ENCODE measurements around the gene ZNF267. TPM values are rescaled to one million over a fixed set of nuclear protein-coding genes. Genes with fewer than 3 reads are reported as not detected.
"Not testable (repeated sequence)": the region's sequence is repeated elsewhere in the genome, so short reads cannot be mapped to it uniquely, and the experiment has no call there.

Gene ZNF267
- total RNA-seq, 2 experiments from 2014 or later = 61.9 to 64.9 TPM

GRCh38 chr16:31877876-31878642 lies 4.5 kb downstream of the ZNF267 start:
- H3K4me3 Mint-ChIP-seq = peak overlapping the region; percentile 94
- ChIA-PET POLR2A (interaction anchor here (0.6 to 1.6 kb wide), 9 partner anchors 9 to 698 kb away, joined by 3 to 29 read pairs (median 6); partner anchors contain the start of genes ARMC5, FUS and PYCARD), CTCF (interaction anchor here (0.7 to 2.0 kb wide), 4 partner anchors 9 to 446 kb away, joined by 4 to 24 read pairs (median 4); no protein-coding TSS in a partner anchor)
- intact Hi-C loops (cut with DNase I, micrococcal nuclease) = loop anchor here (1.0 to 10.0 kb wide), 3 partner anchors 9 to 953 kb away; partner anchors contain the start of gene FBXL19 (in 1 of the 2)
- ATAC-seq (no peak), DNase-seq (peak; percentile 45)
- H3K36me3 Mint-ChIP-seq (ENCODE audit: low read depth) = peaks cover 83% of the 10 kb centered on the region
- no peaks in the 10 kb centered on the region for H3K9me3 Mint-ChIP-seq (ENCODE audit: low read depth)
- peaks cover 68% of the 10 kb centered on the region for H3K4me1 Mint-ChIP-seq
- H3K27me3 Mint-ChIP-seq = no peaks in the 10 kb centered on the region
- peak overlapping the region; percentile 97 for H3K27ac Mint-ChIP-seq

GRCh38 chr16:31879937-31880321 lies 6.3 kb downstream of the ZNF267 start:
- no peaks in the 10 kb centered on the region for H3K9me3 Mint-ChIP-seq (ENCODE audit: low read depth)
- CTCF ChIA-PET = interaction anchor here (1.1 to 3.5 kb wide), 2 partner anchors 11 to 18 kb away, joined by 4 to 17 read pairs; no protein-coding TSS in a partner anchor
- no peak for ATAC-seq
- H3K27ac Mint-ChIP-seq = peak overlapping the region; percentile 97
- H3K4me1 Mint-ChIP-seq = peaks cover 80% of the 10 kb centered on the region
- intact Hi-C loops (cut with DNase I, micrococcal nuclease) = loop anchor here (1.0 to 10.0 kb wide), 4 partner anchors 8 to 955 kb away; partner anchors contain the start of gene FBXL19 (in 1 of the 2)
- DNase-seq = no peak
- peaks cover 89% of the 10 kb centered on the region for H3K36me3 Mint-ChIP-seq (ENCODE audit: low read depth)
- peak overlapping the region; percentile 51 for H3K4me3 Mint-ChIP-seq
- POLR2A ChIA-PET = interaction anchor here (1.6 kb wide), 1 partner anchor 11 kb away, joined by 8 read pairs; no protein-coding TSS in a partner anchor
- no peaks in the 10 kb centered on the region for H3K27me3 Mint-ChIP-seq

DNA sequence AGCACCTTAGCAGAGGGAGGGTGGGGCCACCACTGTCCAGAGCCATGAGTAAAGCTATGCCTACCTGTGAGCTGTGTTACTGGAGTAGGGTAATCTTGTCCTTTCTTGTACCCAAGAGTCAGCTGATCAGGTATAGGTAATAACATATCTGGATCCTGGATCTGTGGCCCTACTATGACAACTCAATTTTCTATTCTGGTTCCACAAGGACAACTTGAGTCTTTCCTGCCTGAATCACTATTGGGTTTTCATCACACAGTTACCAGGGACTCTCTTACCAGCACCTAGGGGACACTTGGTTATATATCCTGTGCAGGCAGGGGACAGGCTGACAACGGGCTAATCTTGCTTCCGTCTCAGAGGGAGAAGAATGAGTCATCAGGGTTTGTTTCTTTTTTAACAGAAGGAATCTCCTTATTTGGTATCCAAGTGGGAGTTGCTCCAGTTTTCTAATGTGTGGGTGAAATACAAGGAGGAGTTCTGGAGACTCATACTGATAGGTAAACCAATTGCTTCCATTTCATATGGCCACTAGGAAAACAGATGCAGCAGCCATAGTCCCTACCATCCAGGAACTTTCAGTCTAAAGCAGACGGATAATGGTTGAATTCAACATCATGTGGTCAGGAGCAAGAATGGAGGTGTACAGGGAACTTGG lies 6.8 kb downstream of the ZNF267 start:
- POLR2A ChIA-PET = interaction anchor here (0.5 to 1.6 kb wide), 3 partner anchors 11 to 437 kb away, joined by 3 to 8 read pairs (median 3); no protein-coding TSS in a partner anchor
- peaks cover 89% of the 10 kb centered on the region for H3K36me3 Mint-ChIP-seq (ENCODE audit: low read depth)
- peak; percentile 69 for DNase-seq
- peak overlapping the region; percentile 51 for H3K4me3 Mint-ChIP-seq
- CTCF ChIA-PET = interaction anchor here (0.8 to 3.5 kb wide), 3 partner anchors 11 to 17 kb away, joined by 4 to 17 read pairs (median 4); no protein-coding TSS in a partner anchor
- no peaks in the 10 kb centered on the region for H3K9me3 Mint-ChIP-seq (ENCODE audit: low read depth)
- peaks cover 85% of the 10 kb centered on the region for H3K4me1 Mint-ChIP-seq
- H3K27me3 Mint-ChIP-seq = no peaks in the 10 kb centered on the region
- intact Hi-C loops (cut with DNase I, micrococcal nuclease) = loop anchor here in 1 of 2 experiments (1.0 kb wide), 2 partner anchors 8 to 12 kb away; no protein-coding TSS in a partner anchor
- peak; percentile 78 for ATAC-seq
- peak overlapping the region; percentile 97 for H3K27ac Mint-ChIP-seq

DNA sequence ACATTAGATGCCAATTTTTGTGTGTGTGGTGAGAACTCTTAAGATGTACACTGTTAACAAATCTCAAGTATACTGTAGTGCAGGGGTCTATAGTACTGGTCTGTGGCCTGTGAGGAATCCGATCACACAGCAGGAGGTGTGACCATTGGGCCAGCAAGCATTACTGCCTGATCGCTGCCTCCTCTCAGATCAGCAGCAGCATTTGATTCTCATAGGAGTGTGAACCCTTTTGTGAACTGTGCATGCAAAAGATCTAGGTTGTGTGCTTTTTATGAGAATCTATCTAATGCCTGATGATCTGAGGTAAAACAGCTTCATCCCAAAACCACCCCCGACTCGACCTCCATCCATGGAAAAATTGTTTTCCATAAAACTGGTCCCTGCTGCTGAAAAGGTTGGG lies 12.6 kb downstream of the ZNF267 start:
- H3K4me3 Mint-ChIP-seq = no peak overlapping the region
- intact Hi-C loops (cut with DNase I, micrococcal nuclease) = no loop called here
- DNase-seq = no peak
- peaks cover 20% of the 10 kb centered on the region for H3K9me3 Mint-ChIP-seq (ENCODE audit: low read depth)
- H3K27ac Mint-ChIP-seq = peak overlapping the region; percentile 37
- H3K4me1 Mint-ChIP-seq = peaks cover 76% of the 10 kb centered on the region
- no peaks in the 10 kb centered on the region for H3K27me3 Mint-ChIP-seq
- no peak for ATAC-seq
- peaks cover 85% of the 10 kb centered on the region for H3K36me3 Mint-ChIP-seq (ENCODE audit: low read depth)
- POLR2A ChIA-PET = no interaction called here
- CTCF ChIA-PET = interaction anchor here (0.6 to 0.7 kb wide), 2 partner anchors 18 to 631 kb away, joined by 3 to 5 read pairs; no protein-coding TSS in a partner anchor

DNA sequence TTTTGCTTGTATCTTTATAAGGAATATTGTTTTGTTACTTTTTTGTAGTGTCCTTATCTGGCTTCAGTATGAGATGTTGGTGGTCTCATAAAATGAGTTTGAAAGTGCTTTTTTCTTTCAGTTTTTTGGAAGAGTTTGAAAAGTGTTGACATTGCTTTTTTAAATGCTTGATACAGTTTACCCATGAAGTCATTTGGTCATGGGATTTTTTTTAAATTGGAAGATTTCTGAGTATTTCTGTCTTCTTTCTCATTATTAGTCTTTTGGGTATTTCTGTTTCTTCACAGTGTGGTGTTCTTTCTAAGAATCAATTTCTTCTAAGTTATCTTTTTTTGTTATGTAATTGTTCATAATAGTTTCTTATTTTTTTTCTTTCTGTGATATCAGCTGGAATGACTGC lies 15.1 kb downstream of the ZNF267 start:
- Mint-ChIP-seq H3K27ac (peak overlapping the region; percentile 88), H3K36me3 (ENCODE audit: low read depth) (peaks cover 92% of the 10 kb centered on the region), H3K4me1 (peaks cover 77% of the 10 kb centered on the region), H3K4me3 (peak overlapping the region; percentile 40), H3K27me3 (no peaks in the 10 kb centered on the region), H3K9me3 (ENCODE audit: low read depth) (peaks cover 24% of the 10 kb centered on the region)
- DNase-seq (no peak), ATAC-seq (peak; percentile 38)
- POLR2A ChIA-PET = no interaction called here
- intact Hi-C loops (cut with DNase I, micrococcal nuclease) = loop anchor here (1.0 to 2.0 kb wide), 3 partner anchors 8 to 14 kb away; no protein-coding TSS in a partner anchor
- CTCF ChIA-PET = interaction anchor here (1.0 kb wide), 2 partner anchors 16 to 19 kb away, joined by 3 to 8 read pairs; no protein-coding TSS in a partner anchor

GRCh38 chr16:31892111-31892510 lies 18.5 kb downstream of the ZNF267 start:
- peaks cover 36% of the 10 kb centered on the region for H3K9me3 Mint-ChIP-seq (ENCODE audit: low read depth)
- POLR2A ChIA-PET; ATAC-seq; intact Hi-C loops (cut with DNase I, micrococcal nuclease); H3K27me3 Mint-ChIP-seq; DNase-seq; CTCF ChIA-PET; H3K4me3 Mint-ChIP-seq: not testable (repeated sequence)
- peak overlapping the region; percentile 4 for H3K27ac Mint-ChIP-seq
- peaks cover 97% of the 10 kb centered on the region for H3K36me3 Mint-ChIP-seq (ENCODE audit: low read depth)
- peaks cover 66% of the 10 kb centered on the region for H3K4me1 Mint-ChIP-seq

DNA sequence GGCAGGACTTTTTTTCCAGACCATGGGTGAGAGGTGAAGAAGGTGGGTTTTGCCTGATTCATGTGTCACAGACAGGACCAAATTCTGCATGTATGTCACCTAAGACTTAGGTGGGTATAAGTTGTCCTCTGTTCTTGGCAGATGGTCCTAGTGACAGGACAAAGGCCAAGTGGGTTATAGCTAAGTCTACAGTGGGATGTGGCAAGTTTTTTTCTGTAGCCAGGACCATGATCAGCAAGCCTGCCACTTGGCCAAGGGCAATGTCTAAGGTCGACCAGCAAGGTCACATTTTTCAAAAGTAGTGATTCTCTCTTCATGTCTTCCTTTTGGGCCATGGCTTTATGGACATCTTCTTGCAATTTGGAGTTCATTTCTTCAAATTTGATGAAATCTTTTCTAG lies 20.2 kb downstream of the ZNF267 start:
- ATAC-seq = no peak
- Mint-ChIP-seq H3K4me1 (peaks cover 63% of the 10 kb centered on the region), H3K9me3 (ENCODE audit: low read depth) (peaks cover 40% of the 10 kb centered on the region), H3K27me3 (no peaks in the 10 kb centered on the region), H3K27ac (peak overlapping the region; percentile 55), H3K36me3 (ENCODE audit: low read depth) (peaks cover 98% of the 10 kb centered on the region), H3K4me3 (no peak overlapping the region)
- ChIA-PET POLR2A (no interaction called here), CTCF (interaction anchor here (0.8 kb wide), 1 partner anchor 25 kb away, joined by 3 read pairs; no protein-coding TSS in a partner anchor)
- intact Hi-C loops (cut with DNase I, micrococcal nuclease) = no loop called here
- no peak for DNase-seq

DNA sequence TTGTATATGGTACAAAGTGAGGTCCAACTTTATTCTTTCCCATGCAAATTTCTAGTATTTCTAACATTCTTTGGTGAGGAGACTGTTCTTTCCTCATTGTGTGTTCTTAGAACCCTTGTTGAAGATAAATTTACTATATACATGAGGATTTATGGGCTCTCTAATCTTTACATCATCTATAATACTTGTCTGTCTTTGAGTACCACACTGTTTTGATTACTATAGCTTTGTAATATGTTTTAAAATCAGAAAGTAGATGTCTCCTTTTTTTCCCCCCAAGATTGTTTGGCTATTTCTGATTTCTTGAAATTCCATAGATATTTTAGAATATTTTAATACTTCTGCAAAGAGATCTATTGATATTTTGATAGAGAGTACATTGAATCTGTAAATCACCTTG lies 23.7 kb downstream of the ZNF267 start:
- Mint-ChIP-seq H3K4me3 (no peak overlapping the region), H3K9me3 (ENCODE audit: low read depth) (peaks cover 31% of the 10 kb centered on the region), H3K27ac (no peak overlapping the region), H3K27me3 (no peaks in the 10 kb centered on the region), H3K4me1 (peaks cover 55% of the 10 kb centered on the region), H3K36me3 (ENCODE audit: low read depth) (peaks cover 89% of the 10 kb centered on the region)
- ChIA-PET POLR2A (no interaction called here), CTCF (interaction anchor here (0.6 to 1.2 kb wide), 3 partner anchors 16 to 349 kb away, joined by 3 to 4 read pairs (median 3); no protein-coding TSS in a partner anchor)
- no peak for DNase-seq
- no peak for ATAC-seq
- intact Hi-C loops (cut with DNase I, micrococcal nuclease) = no loop called here

DNA sequence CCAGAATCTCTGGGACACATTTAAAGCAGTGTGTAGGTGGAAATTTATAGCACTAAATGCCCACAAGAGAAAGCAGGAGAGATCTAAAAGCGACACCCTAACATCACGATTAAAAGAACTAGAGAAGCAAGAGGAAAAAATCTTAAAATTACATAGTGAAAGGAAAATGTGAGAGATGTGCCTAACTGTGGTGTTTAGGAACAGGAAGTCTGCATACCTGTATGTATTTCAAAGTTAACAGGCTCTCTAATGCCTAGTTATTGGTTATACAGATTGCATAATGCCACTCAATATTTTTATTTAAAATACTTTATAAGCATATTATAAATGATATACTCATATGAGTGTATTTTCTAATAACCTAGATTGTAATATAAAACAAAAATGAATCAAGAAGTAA lies 25.9 kb downstream of the ZNF267 start:
- peak; percentile 60 for ATAC-seq
- POLR2A ChIA-PET = no interaction called here
- Mint-ChIP-seq H3K4me3 (no peak overlapping the region), H3K27me3 (no peaks in the 10 kb centered on the region), H3K4me1 (peaks cover 45% of the 10 kb centered on the region), H3K9me3 (ENCODE audit: low read depth) (peaks cover 38% of the 10 kb centered on the region), H3K36me3 (ENCODE audit: low read depth) (peaks cover 87% of the 10 kb centered on the region), H3K27ac (peak overlapping the region; percentile 74)
- DNase-seq = no peak
- intact Hi-C loops (cut with DNase I, micrococcal nuclease) = no loop called here
- CTCF ChIA-PET = no interaction called here

- CTCF ChIA-PET, POLR2A ChIA-PET: not testable (repeated sequence)
- peaks cover 48% of the 10 kb centered on the region for H3K9me3 Mint-ChIP-seq (ENCODE audit: low read depth)
Observed at GRCh38 chr16:31904571-31904970, 31.0 kb downstream of the ZNF267 start.

GRCh38 chr16:31913668-31914067 lies 40.1 kb downstream of the ZNF267 start:
- intact Hi-C loops (cut with DNase I, micrococcal nuclease) = loop anchor here in 1 of 2 experiments (2.0 kb wide), 1 partner anchor 161 kb away; no protein-coding TSS in a partner anchor
- CTCF ChIA-PET = no interaction called here
- Mint-ChIP-seq H3K27me3 (no peaks in the 10 kb centered on the region), H3K4me3 (no peak overlapping the region), H3K36me3 (ENCODE audit: low read depth) (peaks cover 97% of the 10 kb centered on the region), H3K4me1 (peaks cover 18% of the 10 kb centered on the region), H3K27ac (no peak overlapping the region), H3K9me3 (ENCODE audit: low read depth) (peaks cover 84% of the 10 kb centered on the region)
- ATAC-seq (no peak), DNase-seq (no peak)
- POLR2A ChIA-PET = no interaction called here

More at GRCh38 chr16:31904571-31904970, 31.0 kb downstream of the ZNF267 start:
- ATAC-seq; H3K4me3 Mint-ChIP-seq; DNase-seq; H3K27me3 Mint-ChIP-seq; intact Hi-C loops (cut with DNase I, micrococcal nuclease); H3K27ac Mint-ChIP-seq: not testable (repeated sequence)
- Mint-ChIP-seq H3K4me1 (peaks cover 29% of the 10 kb centered on the region), H3K36me3 (ENCODE audit: low read depth) (peaks cover 83% of the 10 kb centered on the region)
